HG02759 (cell line): ENCODE measurements around the gene CAMKMT.

ENCODE experiments used
- ATAC-seq: cut with Tn5 transposase; IDR thresholded peaks from one replicate; pipeline ENCODE4 v1.9.1; 2021; ENCODE audit warnings: mild to moderate bottlenecking, moderate library complexity; ENCODE audit not compliant: unreplicated experiment

Gene CAMKMT

DNA sequence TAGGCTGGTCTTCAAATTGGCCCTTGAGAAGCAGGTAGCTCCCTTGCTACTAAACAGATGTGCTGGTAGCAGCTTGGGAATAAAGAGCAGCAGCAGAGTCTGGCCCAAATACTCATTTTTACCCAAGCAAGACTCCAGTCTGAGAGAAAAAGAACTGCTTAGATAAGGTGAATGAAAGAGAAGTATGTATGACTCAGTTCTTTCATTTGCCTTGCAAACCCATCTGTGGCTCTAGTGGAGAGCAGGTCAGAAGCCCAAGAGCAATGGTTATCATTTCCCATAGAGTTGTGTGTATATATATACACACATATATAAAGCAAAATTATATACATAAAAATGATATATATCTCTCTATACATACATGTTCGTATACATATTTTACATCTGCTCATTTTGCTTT is 80.3 kb downstream of the CAMKMT start:
- ATAC-seq = no peak

DNA sequence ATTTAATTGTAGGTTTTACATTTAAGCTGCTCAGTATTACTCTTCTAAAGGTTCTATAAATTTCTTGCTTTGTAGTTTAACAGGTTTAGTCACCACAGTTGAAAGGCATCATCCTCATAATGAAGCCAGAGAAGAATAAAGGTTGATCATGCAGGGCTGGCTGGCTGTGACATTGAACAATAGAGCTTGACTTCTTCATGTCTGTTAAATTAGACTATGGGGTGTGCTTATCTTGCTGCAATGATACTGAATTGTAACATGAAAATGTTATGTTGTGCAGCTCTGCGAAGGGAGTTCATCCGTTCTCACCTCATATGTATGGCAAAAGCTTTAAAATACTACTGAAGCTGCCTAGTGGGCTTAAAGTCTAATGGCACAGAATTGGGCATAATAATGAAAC is 81.8 kb downstream of the CAMKMT start:
- ATAC-seq = no peak

DNA sequence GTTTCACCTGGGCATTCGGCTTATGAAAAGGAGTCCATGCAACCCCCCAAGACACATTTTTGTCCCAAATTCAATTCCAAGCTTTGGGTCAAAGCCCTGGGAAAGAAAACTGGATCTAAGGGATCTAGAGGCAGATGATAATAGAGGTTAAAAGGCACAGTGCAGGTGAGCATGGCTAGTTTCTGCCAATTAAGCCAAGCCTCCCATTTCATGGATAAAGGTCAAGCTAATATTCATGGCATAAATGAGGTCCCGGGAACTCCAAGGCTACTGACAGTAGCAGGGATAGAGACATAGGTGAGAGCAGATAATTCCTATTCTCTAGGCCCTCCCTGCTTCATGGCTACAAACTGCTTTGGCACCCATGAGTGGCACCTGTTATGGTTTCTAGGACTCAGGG is 83.1 kb downstream of the CAMKMT start:
- no peak for ATAC-seq

DNA sequence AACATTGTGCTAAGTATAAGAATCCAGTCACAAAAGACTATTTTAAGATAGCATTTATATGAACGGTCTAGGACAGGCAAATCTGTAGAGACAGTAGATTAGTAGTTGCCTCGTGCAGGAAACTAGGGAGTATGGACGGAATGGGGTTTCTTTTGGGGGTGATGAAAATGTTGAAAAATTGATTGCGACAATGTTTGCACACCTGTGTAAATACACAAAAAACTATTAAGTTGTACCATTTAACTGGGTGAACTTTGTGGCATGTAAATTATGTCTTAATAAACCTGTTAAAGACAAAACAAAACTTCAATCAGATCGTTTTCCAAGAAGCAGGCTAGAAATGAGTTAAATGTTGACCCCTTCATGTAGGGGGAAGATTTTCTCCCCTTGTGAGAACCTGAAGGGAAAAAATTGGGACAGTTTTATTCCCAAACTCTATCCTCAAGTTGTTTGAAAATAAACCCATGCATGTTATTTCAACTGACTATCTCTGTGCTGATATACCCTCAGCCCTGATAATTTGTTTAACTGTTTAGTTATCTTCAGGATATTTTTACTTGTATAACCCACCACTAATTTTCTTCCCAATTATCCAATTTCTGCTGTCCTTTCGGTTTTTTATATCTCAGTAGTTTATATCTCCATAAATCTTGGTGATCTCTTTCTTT is 87.2 kb downstream of the CAMKMT start:
- ATAC-seq = no peak

DNA sequence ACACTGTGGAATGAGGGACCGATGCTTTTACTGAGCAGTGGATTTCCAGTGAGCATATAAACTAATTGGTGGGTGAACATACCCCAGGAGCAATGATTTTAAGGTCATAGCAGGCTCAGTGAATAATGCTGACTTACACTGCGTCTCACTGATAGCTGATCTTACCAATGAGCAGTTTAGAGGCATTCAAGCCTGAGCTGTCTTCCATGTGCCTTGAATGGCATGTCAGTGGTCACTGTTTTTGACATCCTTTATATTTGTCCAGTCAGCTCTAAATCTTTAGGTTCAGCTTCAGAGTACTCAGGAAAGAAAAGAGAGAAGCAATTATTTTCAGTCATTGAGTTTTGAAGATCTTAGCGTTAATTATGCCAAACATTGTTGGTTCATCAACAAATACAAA is 88.3 kb downstream of the CAMKMT start:
- ATAC-seq = no peak

DNA sequence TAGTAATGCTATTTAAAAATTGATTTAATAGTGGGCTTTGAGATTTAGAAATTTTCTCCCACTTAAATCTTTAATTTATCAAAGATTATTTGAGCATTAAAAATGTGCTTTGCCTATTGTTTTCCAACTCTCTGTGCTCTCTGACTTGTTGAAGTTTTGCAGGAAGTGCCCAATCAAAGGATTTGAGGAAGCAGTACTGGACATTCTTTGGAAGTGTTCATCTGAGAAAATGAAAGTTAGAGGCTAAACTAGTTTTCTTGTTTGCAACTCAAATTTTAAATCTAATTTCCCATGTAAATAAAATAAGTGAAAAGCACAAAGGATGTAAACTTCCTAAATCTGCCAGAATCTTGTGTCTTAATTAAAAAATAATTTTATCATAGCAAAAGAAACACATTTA is 89.1 kb downstream of the CAMKMT start:
- ATAC-seq = no peak

DNA sequence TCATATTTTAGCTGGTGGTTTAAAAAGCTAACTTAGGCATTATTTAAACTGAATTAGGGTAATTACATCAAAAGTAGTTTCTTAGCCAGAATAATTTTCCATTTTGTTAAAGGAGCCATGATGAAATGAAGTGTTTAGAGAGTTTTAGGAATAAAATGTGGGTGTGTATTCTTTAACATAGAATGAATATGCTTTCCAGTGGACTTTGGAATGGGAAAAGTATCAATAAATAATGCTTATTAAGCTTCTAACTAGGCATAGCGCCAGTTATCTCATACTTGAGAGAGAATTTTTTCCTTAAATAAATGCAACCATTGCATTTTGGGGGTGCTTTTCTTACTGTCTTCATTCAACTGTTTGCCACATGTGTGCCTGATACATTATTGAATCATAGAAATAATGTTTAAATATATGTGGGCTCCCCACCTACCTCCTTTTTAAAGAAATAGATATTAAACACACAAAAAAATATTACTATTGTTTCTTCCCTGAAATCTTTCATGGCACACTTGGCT is 90.4 kb downstream of the CAMKMT start:
- ATAC-seq = no peak

DNA sequence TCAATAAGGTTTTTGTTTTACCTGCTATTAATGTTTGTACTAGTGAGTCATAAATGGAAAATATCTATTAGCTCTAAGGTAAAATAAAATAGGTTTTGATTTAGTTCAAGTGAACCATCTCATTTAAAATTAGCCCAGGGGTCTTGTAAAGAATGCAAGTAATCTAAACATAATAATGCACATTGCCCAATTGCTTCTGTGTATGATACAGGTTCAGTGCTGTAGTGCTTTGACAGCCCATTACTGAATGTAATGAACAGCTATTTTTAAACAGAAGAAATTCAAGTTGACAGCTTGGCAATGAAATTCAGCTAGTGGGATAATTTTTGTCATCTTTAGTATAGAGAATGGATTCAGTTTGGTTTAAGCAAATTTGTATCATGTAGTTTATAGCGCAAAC is 91.5 kb downstream of the CAMKMT start:
- ATAC-seq = no peak

DNA sequence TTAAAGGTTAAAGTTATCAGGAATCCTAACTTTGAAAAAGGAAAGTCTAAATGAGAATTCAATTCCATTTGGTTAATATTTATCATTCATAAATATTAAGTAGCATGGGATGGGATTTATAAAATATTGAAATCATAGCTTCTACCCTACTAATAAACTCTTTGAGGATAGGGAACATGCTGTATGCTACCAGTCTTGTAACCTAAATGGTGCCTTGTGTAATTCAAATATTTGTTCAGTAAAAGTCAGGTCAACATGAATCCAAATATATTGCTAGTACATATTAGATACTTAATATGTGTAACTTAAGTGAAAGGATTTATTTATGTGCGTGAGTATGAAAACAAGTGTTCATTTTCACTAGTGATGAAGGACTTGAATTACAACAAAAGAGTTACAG is 94.1 kb downstream of the CAMKMT start:
- no peak for ATAC-seq

DNA sequence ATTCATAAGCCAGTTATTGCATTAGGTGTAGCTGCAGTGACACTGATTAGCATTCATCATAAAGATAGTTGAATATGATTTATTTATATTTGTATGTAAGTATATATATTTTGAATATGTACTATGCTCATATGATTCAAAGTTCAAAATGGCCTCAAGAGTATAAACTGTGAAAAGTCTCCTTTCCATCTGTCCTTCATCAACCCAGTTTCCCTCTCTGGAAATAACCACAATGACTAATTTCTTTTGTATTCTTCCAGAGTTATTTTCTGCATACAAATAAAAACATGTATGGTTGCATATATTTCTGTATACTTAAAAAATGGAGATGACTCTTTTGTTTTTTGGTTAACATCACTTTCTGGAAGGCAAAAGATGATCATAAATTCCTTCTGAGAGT is 95.2 kb downstream of the CAMKMT start:
- ATAC-seq = no peak

DNA sequence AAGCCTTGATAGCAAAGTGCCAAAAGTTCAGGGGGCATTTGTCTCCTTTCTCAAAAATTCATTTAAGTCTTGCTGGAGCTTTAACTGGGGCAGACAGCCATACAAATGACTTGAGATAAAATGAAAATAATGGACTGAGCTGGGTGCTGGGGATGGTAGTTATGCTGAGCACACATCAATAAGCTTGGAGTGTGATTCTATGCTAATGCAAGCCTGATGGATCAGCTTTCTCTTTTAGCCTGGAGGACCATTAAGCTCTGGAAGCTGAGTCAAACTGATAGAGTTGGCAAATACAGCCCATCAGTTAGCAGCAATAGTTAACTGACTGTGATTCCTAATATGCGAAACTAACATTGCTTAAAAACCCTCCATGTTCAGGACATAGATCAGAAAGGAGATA is 98.0 kb downstream of the CAMKMT start:
- no peak for ATAC-seq

DNA sequence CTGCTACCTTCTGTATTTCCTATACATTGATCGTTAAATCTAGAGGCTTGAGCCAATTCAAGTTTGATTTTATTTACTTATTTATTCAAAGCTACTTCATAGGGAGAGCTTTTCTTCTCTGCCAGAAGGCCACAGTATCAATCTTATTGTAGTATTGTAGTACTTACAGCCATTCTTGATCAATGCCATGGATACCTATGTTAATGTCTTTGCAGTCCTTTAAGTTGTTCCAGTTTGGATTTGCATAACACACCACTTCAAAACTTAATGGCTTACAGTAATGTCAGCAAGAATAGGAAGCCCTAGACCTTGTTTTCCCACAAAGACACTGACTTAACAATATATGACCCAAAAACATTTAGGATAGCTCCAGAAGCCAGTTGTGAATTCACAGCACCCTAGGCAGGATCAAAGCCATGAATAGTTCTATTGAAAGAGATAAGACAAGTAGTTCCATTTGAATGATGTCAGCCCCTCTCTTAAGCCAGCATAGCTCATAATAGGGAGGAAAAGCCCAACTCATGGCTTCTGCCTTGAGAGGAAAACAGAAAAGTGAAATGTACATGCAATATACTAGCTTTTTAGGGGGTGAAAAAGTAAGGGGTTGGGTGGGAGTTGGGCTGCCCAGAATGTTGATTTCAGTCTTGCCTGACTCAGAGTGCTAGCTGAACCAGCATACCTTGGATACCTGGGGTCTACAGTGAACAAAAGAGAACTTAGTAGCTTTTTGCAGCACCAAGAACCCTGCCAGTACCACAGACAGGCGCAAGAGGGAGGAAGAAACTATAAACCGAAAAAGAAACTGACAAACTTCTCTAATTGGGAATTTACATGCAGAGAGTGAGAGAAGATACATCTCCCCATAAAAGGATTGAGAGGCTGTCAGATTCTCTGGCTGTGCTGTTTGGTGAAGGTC is 101.4 kb downstream of the CAMKMT start:
- no peak for ATAC-seq

DNA sequence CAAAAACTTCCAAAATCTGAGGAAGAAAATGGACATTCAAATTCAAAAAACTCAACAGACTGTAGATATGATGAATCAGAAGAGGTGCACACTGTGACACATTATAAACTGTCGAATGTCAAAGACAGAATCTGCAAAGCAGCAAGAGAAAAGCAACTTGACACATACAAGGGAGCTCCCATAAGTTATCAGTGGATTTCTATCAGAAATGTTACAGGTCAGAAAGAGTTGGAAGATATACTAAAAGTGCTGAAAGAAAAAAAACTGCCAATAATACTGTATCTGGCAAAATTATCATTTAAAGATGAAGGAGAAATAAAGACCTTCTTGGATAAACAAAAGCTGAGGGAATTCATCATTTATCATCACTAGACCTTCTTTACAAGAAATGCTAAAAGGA is 102.7 kb downstream of the CAMKMT start:
- ATAC-seq = no peak

DNA sequence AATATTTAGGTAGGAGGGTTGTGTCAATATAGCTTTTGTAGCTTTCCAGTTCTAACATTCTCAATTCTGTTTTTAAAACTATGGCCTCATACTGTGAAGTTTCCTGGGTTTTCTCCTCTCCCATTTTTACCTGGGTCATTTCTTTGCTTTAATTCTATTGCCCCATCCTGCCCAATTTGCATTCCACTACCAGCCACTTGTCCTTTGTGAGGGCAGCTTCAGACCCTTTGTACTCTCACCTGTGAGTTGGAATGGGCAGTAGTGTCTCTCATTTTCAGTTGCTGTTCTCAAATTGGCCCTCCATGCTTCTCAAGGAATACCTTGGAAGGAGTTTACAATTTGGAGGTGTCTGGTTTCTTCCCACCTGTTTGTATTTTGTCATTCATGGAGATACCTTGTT is 108.4 kb downstream of the CAMKMT start:
- ATAC-seq = no peak

DNA sequence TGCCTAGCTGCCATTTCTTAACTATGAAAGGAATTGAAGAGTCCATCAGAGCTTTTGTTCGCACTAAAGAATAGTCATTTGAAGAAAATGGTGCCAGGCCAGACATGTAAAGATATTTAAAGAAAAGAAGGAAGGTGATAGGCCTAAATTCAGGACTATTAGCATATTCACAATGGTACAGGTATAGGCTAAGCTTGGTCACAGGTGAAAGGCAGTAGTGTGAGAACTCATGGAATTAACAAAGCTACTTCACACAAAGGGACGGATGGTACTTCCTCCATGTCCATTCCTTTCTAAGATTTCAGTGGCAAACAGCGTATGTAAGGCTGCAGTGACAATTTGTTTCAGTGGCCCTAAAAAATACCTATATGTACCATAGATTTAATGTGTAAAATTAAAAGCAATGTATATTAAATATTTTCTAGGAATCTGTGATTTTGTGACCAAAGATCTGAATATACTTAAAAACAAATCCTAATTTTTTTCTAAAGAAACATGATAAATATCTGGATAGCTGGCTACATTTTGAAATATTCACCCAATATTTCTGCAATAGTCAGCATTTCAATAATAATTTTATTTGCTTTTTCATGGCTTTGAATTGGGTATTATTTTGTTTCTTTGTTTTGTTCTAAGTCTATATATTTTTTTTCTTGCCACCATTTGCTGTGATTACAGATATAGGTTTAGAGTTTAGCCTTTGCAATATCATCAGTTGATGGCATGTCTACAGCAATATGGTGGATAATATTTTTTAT is 116.1 kb downstream of the CAMKMT start:
- ATAC-seq = no peak

DNA sequence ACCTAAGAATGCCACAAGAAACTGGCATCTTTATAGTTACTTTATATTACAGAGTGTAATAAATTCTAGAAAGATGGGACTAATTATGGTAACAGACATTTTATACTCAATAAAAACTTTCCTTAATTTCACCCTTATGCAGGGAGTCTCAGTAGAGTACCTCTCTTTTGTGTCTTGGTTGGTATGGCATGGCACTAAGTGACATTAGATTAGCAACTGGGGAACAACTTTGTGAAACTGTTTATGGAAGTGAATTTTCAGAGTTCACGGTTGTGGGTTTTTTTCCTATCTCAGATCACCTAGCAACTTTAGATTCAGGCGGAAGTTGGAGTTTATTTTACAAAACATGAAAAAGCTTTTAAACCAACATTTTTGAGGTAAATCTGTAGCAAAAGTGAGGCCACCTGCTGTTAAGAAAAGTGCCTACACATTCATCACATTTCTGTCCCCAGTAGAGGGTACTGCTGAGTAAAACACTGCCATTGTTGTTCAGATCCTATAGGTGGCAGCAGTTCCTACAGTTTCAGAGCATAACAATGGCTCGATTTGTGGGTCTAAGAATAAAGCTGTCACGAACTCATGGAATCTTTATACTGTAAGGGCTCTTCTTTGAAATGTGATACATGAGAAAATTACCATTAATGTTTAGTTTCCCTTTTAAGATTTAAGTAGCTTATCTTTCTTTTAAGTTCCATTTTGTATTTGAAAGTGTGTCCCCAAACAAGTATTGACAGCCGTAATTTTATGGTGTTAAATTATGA is 117.6 kb downstream of the CAMKMT start:
- peak; percentile 92 for ATAC-seq

DNA sequence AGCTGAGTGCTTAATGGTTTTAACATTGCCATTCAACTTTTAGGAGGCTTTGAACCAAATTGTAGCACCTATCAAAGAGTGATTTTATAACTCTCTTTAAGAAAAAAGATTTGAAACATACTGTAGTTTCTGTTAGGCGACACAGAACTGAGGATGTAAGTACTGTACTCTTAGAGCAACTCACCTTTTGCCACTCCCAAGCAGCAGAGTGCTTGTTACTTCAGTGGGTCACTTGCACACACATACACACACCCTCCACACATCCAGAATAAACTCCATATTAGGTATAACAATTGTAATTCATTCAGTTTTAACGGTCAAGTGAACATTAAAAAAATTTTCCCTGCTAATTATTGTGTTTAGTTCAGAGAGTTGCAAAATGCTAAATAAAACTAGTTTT is 118.3 kb downstream of the CAMKMT start:
- no peak for ATAC-seq

DNA sequence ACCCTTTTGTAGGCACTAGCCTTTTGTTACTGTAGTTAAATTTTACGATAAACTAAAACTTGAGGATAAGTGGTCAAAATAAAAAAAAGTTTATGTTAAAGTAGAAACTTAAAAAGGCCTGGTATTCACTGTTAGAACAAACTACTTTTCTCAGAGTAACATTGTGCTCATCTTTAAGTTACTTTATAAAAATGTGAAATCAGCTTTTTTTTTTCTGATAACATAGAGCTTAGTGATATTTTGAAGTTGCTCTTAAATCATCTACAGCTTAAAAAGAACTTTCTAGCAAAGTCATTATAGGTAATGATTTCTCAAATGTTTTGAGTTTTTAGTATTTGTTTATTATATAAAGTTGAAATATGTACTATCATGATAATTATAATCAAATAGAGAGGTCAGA is 125.3 kb downstream of the CAMKMT start:
- ATAC-seq = no peak

DNA sequence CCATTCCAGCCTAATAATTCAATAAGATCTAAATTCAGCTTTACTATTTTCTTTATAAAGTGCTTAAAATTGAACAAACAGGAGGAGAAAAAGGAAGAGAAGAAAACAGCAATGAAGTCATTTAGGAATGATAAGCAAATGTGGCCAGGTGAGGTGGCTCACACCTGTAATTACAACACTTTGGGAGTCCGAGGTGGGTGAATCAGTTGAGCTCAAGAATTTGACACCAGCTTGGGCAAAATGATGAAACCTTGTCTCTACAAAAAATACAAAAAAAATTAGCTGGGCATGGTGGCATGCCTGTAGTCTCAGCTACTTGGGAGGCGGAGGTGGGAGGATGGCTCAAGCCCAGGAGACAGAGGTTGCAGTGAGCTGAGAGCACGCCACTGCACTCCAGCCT is 129.0 kb downstream of the CAMKMT start:
- ATAC-seq = no peak

DNA sequence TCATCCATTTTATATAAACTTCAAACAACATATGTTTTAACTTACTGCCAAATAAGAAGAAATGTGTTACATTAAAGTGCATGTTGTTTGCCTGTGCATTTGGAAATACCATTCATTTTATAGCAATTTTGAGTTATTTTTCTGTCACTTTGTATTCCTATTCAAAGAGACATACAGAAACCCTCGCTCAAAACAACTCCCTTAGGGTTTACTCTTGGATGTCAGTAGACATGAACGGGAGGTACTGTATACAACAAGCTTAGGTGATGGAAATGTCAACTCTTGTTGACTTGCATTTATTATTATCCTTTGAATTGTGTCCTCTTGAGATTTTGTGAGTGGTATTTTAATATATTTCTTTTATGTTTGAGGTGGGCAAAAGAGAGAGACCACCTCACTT is 132.3 kb downstream of the CAMKMT start:
- ATAC-seq = no peak

DNA sequence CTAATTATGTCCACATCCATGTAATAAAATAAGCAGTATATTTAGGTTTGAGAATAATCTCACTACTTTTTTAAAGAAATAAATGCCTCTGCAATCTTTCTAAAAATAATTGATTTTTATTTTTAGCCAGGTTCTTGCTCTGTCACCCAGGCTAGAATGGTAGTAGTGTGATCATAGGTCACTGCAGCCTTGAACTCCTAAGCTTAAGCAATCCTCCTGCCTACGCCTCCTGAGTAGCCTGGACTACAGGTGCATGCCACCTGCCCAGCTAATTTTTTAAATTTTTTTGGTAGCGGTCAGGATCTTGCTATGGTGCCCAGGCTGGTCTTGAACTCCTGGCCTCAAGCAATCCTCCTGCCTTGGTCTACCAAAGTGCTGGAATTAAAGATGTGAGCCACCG is 133.3 kb downstream of the CAMKMT start:
- ATAC-seq = no peak
